Activated CD4-positive, alpha-beta T cell treated with anti-CD3 and anti-CD28 coated beads for 36 hours (primary cell): ENCODE data around the gene TACR2. TPM values are rescaled to one million over a fixed set of nuclear protein-coding genes. Genes with fewer than 3 reads are reported as not detected.

ENCODE experiments used
- ATAC-seq: fragments of 200-7000 bp; cut with Tn5 transposase; one replicate; pipeline ENCODE4 v1.10.0; 2021; ENCODE audit warnings: mild to moderate bottlenecking, moderate library complexity
- CTCF ChIA-PET: fragments of 350-600 bp; sonication (Branson Sonifier 250); formaldehyde crosslinking; loops from one replicate; lab custom pipeline; 2021; ENCODE audit warnings: antibody characterized with exemption; lab: Charles Lee
- POLR2A ChIA-PET: fragments of 350-600 bp; sonication (Branson Sonifier 250); formaldehyde crosslinking; loops from one replicate; lab custom pipeline; 2021; ENCODE audit warnings: antibody characterized with exemption, inconsistent platforms; lab: Charles Lee
- DNase-seq: peaks from one replicate; pipeline ENCODE4 v3.0.0-alpha.2; 2020
- H3K27ac Mint-ChIP-seq: one replicate; pipeline ENCODE4 v1.8.0; 2021; ENCODE audit warnings: mixed read lengths
- H3K27me3 Mint-ChIP-seq: one replicate; pipeline ENCODE4 v1.8.0; 2021; ENCODE audit warnings: mixed read lengths
- H3K36me3 Mint-ChIP-seq: one replicate; pipeline ENCODE4 v1.8.0; 2021; ENCODE audit warnings: low read depth, mixed read lengths
- H3K4me1 Mint-ChIP-seq: one replicate; pipeline ENCODE4 v1.8.0; 2021; ENCODE audit warnings: mixed read lengths
- H3K4me3 Mint-ChIP-seq: one replicate; pipeline ENCODE4 v1.8.0; 2021; ENCODE audit warnings: mild to moderate bottlenecking, moderate library complexity, mixed read lengths
- H3K9me3 Mint-ChIP-seq: one replicate; pipeline ENCODE4 v1.8.0; 2021; ENCODE audit warnings: low read depth, mixed read lengths
- intact Hi-C, 2 experiments: fragments of 100-400 bp; cut with DNase I in 1 of 2; cut with micrococcal nuclease in 1 of 2; formaldehyde crosslinking; loops; one replicate each; pipeline versions ENCODE4 v1.14.2 to v1.15.1; 2022 to 2024; cut with DNase I, micrococcal nuclease
- total RNA-seq, 2 experiments: library from RNA; stranded (reverse); gene quantifications; one replicate each; pipeline ENCODE4 v1.2.3, GENCODE V29; 2021

Gene TACR2
- total RNA-seq, 2 experiments from 2014 or later, result not detected

GRCh38 chr10:69418052-69418752 is 1.5 kb upstream of the TACR2 start:
- ChIA-PET CTCF (interaction anchor here (0.6 to 1.3 kb wide), 6 partner anchors 9 to 192 kb away, joined by 3 to 5 read pairs (median 4); no protein-coding TSS in a partner anchor), POLR2A (no interaction called here)
- Mint-ChIP-seq H3K27ac (no peak overlapping the region), H3K27me3 (peaks cover 2% of the 10 kb centered on the region), H3K36me3 (no peaks in the 10 kb centered on the region), H3K9me3 (no peaks in the 10 kb centered on the region), H3K4me1 (no peaks in the 10 kb centered on the region), H3K4me3 (no peak overlapping the region)
- ATAC-seq, result no peak
- intact Hi-C loops, result no loop called here
- no peak for DNase-seq

GRCh38 chr10:69417542-69417941 is 824 bp upstream of the TACR2 start:
- Mint-ChIP-seq H3K4me3 (no peak overlapping the region), H3K27ac (no peak overlapping the region), H3K9me3 (no peaks in the 10 kb centered on the region), H3K4me1 (no peaks in the 10 kb centered on the region), H3K27me3 (peaks cover 2% of the 10 kb centered on the region), H3K36me3 (no peaks in the 10 kb centered on the region)
- CTCF ChIA-PET, result interaction anchor here (0.6 to 1.1 kb wide), 5 partner anchors 33 to 200 kb away, joined by 3 to 5 read pairs (median 3); no protein-coding TSS in a partner anchor
- intact Hi-C loops, result no loop called here
- POLR2A ChIA-PET, result no interaction called here
- ATAC-seq (no peak), DNase-seq (no peak)

GRCh38 chr10:69415951-69416350 is 767 bp downstream of the TACR2 start:
- no peaks in the 10 kb centered on the region for H3K9me3 Mint-ChIP-seq
- CTCF ChIA-PET, result interaction anchor here (0.6 kb wide), 1 partner anchor 114 kb away, joined by 3 read pairs; no protein-coding TSS in a partner anchor
- H3K4me1 Mint-ChIP-seq, result no peaks in the 10 kb centered on the region
- H3K36me3 Mint-ChIP-seq, result no peaks in the 10 kb centered on the region
- no peak for ATAC-seq
- POLR2A ChIA-PET, result no interaction called here
- intact Hi-C loops, result no loop called here
- H3K4me3 Mint-ChIP-seq, result no peak overlapping the region
- no peak overlapping the region for H3K27ac Mint-ChIP-seq
- peaks cover 2% of the 10 kb centered on the region for H3K27me3 Mint-ChIP-seq
- no peak for DNase-seq

- ChIA-PET POLR2A (no interaction called here), CTCF (interaction anchor here (0.6 to 1.4 kb wide), 4 partner anchors 9 to 214 kb away, joined by 3 read pairs; no protein-coding TSS in a partner anchor)
- DNase-seq (no peak), ATAC-seq (no peak)
- Mint-ChIP-seq H3K9me3 (no peaks in the 10 kb centered on the region), H3K4me3 (no peak overlapping the region), H3K4me1 (no peaks in the 10 kb centered on the region), H3K36me3 (no peaks in the 10 kb centered on the region), H3K27ac (no peak overlapping the region), H3K27me3 (peaks cover 2% of the 10 kb centered on the region)
- intact Hi-C loops, result no loop called here
Observed at GRCh38 chr10:69415049-69415448, 1.7 kb downstream of the TACR2 start.

- ChIA-PET CTCF (interaction anchor here (0.7 to 1.4 kb wide), 5 partner anchors 10 to 452 kb away, joined by 3 to 5 read pairs (median 3); no protein-coding TSS in a partner anchor), POLR2A (no interaction called here)
- Mint-ChIP-seq H3K36me3 (no peaks in the 10 kb centered on the region), H3K4me1 (peaks cover 2% of the 10 kb centered on the region), H3K27ac (no peak overlapping the region), H3K9me3 (no peaks in the 10 kb centered on the region), H3K4me3 (no peak overlapping the region), H3K27me3 (peaks cover 2% of the 10 kb centered on the region)
- ATAC-seq (no peak), DNase-seq (no peak)
- intact Hi-C loops, result no loop called here
Observed at GRCh38 chr10:69414036-69415018, 2.4 kb downstream of the TACR2 start.

GRCh38 chr10:69413221-69413865 is 3.4 kb downstream of the TACR2 start:
- Mint-ChIP-seq H3K36me3 (no peaks in the 10 kb centered on the region), H3K4me1 (peaks cover 6% of the 10 kb centered on the region), H3K4me3 (no peak overlapping the region), H3K27ac (no peak overlapping the region), H3K27me3 (peaks cover 2% of the 10 kb centered on the region), H3K9me3 (no peaks in the 10 kb centered on the region)
- DNase-seq (peak; percentile 65), ATAC-seq (peak; percentile 23)
- intact Hi-C loops, result loop anchor here in 1 of 2 experiments (1.0 kb wide), 2 partner anchors 92 to 176 kb away; no protein-coding TSS in a partner anchor
- POLR2A ChIA-PET, result no interaction called here
- CTCF ChIA-PET, result interaction anchor here (0.6 to 1.4 kb wide), 5 partner anchors 10 to 453 kb away, joined by 3 to 5 read pairs (median 4); no protein-coding TSS in a partner anchor

GRCh38 chr10:69412232-69412790 is 4.4 kb downstream of the TACR2 start:
- H3K4me1 Mint-ChIP-seq, result peaks cover 11% of the 10 kb centered on the region
- no peak overlapping the region for H3K27ac Mint-ChIP-seq
- no peaks in the 10 kb centered on the region for H3K9me3 Mint-ChIP-seq
- intact Hi-C loops, result no loop called here
- ATAC-seq (no peak), DNase-seq (no peak)
- ChIA-PET POLR2A (no interaction called here), CTCF (interaction anchor here (0.7 to 1.9 kb wide), 4 partner anchors 12 to 199 kb away, joined by 3 to 7 read pairs (median 4); no protein-coding TSS in a partner anchor)
- H3K4me3 Mint-ChIP-seq, result no peak overlapping the region
- H3K27me3 Mint-ChIP-seq, result peaks cover 2% of the 10 kb centered on the region
- no peaks in the 10 kb centered on the region for H3K36me3 Mint-ChIP-seq

- no peak for DNase-seq
- no peak for ATAC-seq
- Mint-ChIP-seq H3K27me3 (peaks cover 2% of the 10 kb centered on the region), H3K4me3 (no peak overlapping the region), H3K9me3 (no peaks in the 10 kb centered on the region), H3K36me3 (no peaks in the 10 kb centered on the region), H3K27ac (no peak overlapping the region), H3K4me1 (peaks cover 11% of the 10 kb centered on the region)
- CTCF ChIA-PET, result interaction anchor here (0.7 to 1.9 kb wide), 6 partner anchors 13 to 96 kb away, joined by 3 to 7 read pairs (median 4); no protein-coding TSS in a partner anchor
- intact Hi-C loops, result no loop called here
- POLR2A ChIA-PET, result no interaction called here
Observed at GRCh38 chr10:69411476-69411875, 5.2 kb downstream of the TACR2 start.

GRCh38 chr10:69410487-69410886 is 6.2 kb downstream of the TACR2 start:
- H3K27me3 Mint-ChIP-seq, result peaks cover 2% of the 10 kb centered on the region

GRCh38 chr10:69409968-69410367 is 6.8 kb downstream of the TACR2 start:
- ChIA-PET POLR2A (interaction anchor here (1.1 kb wide), 1 partner anchor 14 kb away, joined by 3 read pairs; no protein-coding TSS in a partner anchor), CTCF (interaction anchor here (1.5 kb wide), 1 partner anchor 19 kb away, joined by 5 read pairs; no protein-coding TSS in a partner anchor)
- ATAC-seq, result no peak
- Mint-ChIP-seq H3K4me3 (no peak overlapping the region), H3K4me1 (peaks cover 11% of the 10 kb centered on the region), H3K36me3 (no peaks in the 10 kb centered on the region), H3K27ac (no peak overlapping the region), H3K27me3 (peaks cover 2% of the 10 kb centered on the region), H3K9me3 (no peaks in the 10 kb centered on the region)
- DNase-seq, result no peak
- intact Hi-C loops, result loop anchor here (2.0 to 10.0 kb wide), 4 partner anchors 173 to 421 kb away; partner anchors contain the start of genes FAM241B (in 1 of the 2) and KIFBP (in 1 of the 2)

More at GRCh38 chr10:69410487-69410886, 6.2 kb downstream of the TACR2 start:
- Mint-ChIP-seq H3K36me3 (no peaks in the 10 kb centered on the region), H3K4me3 (no peak overlapping the region), H3K9me3 (no peaks in the 10 kb centered on the region), H3K4me1 (peaks cover 11% of the 10 kb centered on the region), H3K27ac (no peak overlapping the region)
- ChIA-PET POLR2A (interaction anchor here (0.5 to 1.1 kb wide), 2 partner anchors 14 to 97 kb away, joined by 3 read pairs; no protein-coding TSS in a partner anchor), CTCF (interaction anchor here (0.6 to 1.9 kb wide), 5 partner anchors 10 to 97 kb away, joined by 3 to 7 read pairs (median 4); no protein-coding TSS in a partner anchor)
- ATAC-seq (no peak), DNase-seq (no peak)
- intact Hi-C loops, result no loop called here
